HS-27A (cell line): ENCODE measurements around the gene MRPL32.

Experiments
- DNase-seq: peaks from one replicate; pipeline ENCODE4 v3.0.0-alpha.2; 2012; ENCODE audit warnings: low read depth, missing footprints

MRPL32 gene

GRCh38 chr7:42964849-42965805, 33.0 kb downstream of the MRPL32 start:
- no peak for DNase-seq

DNA sequence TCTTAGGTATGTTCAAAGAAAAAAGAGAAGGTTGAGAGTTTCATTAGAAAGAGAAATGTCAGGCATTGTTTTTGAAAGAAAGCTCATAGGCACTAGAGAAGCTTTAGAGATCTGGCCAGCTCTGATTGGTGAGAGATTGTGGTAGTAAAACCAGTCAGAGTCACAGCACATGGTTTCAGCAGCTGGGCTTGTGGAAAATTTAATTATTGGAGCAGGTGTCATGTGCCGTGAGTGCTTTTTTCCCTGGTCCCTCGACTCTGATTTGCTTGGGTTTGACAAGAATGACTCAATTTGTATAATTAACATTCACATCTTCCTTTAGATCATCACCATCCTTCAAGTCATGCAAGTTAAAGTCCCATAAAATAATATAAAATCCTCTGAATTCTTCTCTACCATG, 35.2 kb downstream of the MRPL32 start:
- no peak for DNase-seq

DNA sequence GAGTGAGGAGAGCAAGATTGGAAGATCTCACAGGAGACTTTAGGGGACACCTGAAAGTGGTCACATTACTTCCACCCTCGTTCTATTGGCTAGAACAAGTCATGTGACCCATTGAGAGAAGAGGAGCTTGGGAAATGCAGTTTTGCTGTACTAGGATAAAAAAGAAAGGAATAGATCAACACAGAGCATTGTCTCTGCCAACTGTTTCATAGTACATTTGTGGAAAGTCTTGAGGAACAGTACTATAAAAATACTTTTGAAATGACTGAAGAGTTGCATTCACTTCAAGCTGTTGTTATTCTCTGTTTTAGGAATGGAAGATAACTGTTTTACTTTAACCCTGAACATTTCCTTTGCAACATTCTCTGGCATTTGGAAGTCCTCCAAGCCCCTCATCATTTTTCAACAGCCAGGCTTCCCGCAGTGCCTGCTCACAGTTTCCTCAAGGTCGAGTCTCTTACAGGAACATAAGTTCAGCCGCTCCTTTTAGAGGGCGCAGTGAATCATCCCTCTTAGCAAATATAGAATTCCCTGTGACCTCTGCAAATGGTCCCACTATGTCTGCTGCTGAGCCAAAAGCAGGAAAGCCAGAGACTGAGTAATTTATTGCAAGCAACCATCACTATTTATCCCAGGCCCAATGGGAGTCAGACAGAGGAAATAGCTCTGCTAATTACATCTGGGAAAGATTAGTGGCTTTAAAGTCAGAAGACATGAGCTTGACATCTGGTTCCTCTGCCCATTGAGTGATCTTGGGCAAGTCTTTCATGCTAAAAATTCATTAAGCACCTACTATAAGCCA, 40.7 kb downstream of the MRPL32 start:
- DNase-seq = peak; percentile 23

DNA sequence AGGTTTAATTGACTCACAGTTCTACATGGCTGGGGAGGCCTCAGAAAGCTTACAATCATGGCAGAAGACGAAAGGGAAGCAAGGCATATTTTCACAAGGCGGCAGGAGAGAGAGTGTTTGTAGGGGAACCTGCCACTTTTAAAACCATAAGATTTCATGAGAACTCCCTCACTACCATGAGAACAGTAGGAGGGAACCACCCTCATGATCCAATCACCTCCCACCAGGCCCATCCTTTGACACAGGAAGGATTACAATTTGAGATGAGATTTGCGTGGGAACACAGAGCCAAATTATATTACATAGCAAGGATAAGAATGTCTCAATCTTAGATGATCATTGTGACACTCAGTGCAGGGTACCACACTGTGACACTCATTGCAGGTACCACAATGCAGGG, 44.2 kb downstream of the MRPL32 start:
- no peak for DNase-seq

- no peak for DNase-seq
Observed at GRCh38 chr7:42978496-42978895, 46.3 kb downstream of the MRPL32 start.

DNA sequence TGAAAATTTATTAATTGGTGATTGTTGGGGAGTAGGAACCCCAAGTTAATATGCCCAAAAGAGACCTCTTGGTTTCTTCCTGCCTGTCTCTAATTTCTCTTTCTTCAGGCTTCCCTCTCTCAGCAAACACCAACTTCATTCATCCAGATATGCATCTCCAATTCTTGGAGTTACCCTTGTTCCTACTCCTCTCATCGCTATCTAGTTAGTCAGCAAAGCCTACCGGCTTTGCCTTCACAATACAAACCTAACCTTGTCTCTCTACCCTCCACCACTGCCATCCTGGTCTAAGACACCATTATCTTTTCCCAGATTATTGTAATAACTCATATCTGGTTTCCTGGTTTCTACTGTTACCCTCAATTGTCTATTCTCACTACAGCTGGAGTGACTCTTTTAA, 47.9 kb downstream of the MRPL32 start:
- DNase-seq = no peak

DNA sequence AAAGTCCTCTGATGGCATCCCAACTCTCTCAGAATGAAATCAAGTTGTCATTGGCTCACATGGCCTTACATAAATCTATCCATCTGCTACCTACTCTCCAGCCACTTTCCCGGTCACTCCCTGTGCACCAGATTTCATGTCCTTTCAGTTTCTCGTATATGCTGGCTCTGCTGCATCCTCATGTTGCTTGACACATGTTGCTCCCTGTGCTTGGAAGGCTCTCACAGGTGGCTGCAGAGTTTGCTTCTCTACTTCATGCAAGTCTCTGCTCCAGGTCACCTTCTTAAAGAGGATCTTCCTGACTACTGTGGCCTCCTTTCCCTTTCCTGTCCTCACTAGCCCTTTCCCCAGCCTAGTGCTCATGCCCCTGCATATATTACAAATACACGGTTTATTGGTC, 48.3 kb downstream of the MRPL32 start:
- no peak for DNase-seq

DNA sequence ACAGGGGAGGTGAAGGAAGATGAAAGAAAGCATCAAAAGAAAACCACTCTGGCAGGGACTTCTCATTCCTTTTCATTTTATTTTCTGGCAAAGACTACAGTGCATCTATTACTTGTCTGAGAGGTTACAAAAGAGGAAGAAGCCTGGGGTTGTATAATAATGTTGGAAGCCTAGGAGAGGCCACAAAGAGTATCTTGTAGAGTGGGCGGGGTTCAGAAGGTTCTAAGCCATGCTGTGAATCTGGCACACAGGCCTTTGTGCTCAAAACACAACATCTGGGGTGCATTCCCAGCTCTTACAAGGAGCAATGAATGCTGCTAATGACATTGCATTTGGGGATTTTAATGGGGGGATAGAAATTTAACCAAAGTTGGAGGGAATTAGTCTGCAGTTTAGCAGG, 49.4 kb downstream of the MRPL32 start:
- no peak for DNase-seq

DNA sequence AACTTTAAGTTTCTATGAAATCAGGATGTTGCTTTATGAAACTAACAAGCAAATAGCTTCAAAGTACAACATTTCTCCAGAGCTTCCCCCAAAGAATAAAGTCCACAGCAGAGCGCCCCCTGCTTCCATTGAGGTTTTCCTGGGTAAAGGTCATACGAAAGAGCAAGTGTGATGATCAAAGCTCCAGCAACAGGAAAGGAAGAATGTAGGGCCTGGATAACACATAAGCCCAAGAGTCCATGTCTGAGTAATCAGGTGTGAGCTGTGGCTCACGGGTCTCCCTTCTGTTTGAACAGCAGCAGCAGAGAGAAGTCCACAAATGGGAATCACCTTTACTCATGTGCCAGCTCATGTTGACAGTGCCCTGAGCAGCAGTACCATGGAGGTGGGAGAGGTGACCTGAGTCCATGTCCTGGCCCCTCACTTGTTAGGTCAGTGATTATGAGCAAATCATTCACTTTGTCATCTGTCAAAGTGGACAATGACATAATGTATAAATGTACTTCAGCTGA, 50.5 kb downstream of the MRPL32 start:
- DNase-seq = no peak

GRCh38 chr7:42984137-42984536, 52.0 kb downstream of the MRPL32 start:
- DNase-seq = no peak

DNA sequence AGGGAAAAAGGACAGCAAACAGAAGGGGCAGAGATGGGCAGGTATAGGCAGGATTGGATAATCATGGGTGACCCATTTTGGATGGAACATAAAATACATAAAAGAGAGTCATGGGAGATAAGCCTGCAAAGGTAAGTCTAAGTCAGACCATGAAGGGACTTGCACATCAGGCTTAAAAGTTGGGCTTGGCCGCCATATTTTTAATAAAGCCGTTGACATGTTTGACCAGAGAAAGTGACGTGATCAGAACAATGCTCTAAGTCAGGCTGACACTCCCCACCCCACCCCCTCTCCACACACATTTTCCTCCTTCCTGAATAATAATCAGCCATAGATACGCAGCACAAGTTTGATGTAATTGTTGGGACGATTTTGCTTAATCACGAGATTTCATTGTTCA, 54.0 kb downstream of the MRPL32 start:
- DNase-seq = no peak

- DNase-seq = no peak
Observed at GRCh38 chr7:42986781-42987248, 54.6 kb downstream of the MRPL32 start.
